ENCODE measurements around the gene SSX2IP.

DNA sequence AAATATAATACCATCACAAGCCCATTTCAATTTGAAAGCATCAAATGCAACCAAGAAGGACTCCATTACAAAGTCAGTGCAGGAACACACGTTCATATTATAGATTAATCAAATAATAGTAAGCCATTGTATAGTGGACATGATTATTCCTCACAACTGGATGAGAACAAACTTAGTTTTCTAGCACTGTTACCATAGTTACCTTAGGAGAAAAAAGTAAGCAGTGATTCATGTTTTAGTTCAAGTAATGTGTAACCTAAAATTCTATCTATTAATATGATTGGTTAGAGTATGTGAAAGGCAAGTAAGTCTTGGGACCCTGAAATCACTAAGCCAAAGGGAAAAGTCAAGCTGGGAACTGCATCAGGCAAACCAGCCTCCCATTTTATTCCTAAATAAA, 15.2 kb downstream of the SSX2IP start:
- TF ChIP-seq, protein P1, sequence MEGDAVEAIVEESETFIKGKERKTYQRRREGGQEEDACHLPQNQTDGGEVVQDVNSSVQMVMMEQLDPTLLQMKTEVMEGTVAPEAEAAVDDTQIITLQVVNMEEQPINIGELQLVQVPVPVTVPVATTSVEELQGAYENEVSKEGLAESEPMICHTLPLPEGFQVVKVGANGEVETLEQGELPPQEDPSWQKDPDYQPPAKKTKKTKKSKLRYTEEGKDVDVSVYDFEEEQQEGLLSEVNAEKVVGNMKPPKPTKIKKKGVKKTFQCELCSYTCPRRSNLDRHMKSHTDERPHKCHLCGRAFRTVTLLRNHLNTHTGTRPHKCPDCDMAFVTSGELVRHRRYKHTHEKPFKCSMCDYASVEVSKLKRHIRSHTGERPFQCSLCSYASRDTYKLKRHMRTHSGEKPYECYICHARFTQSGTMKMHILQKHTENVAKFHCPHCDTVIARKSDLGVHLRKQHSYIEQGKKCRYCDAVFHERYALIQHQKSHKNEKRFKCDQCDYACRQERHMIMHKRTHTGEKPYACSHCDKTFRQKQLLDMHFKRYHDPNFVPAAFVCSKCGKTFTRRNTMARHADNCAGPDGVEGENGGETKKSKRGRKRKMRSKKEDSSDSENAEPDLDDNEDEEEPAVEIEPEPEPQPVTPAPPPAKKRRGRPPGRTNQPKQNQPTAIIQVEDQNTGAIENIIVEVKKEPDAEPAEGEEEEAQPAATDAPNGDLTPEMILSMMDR (IDR thresholded peaks at IDR 0.05): no peak
- TF ChIP-seq POLR2A (IDR thresholded peaks at IDR 0.05; ENCODE audit: low read depth) (no peak), POLR2AphosphoS5 (IDR thresholded peaks at IDR 0.05) (no peak)

All from esophagus muscularis mucosa (tissue), 3 donors.